HG03039 (cell line): Measurements from ENCODE around the gene PARD3B.

Experiments
- ATAC-seq: cut with Tn5 transposase; IDR thresholded peaks from one replicate; pipeline ENCODE4 v1.9.1; 2021; ENCODE audit warnings: mild to moderate bottlenecking, moderate library complexity; ENCODE audit not compliant: unreplicated experiment

PARD3B gene

GRCh38 chr2:204827701-204828590, 282.7 kb downstream of the PARD3B start:
- ATAC-seq = no peak

DNA sequence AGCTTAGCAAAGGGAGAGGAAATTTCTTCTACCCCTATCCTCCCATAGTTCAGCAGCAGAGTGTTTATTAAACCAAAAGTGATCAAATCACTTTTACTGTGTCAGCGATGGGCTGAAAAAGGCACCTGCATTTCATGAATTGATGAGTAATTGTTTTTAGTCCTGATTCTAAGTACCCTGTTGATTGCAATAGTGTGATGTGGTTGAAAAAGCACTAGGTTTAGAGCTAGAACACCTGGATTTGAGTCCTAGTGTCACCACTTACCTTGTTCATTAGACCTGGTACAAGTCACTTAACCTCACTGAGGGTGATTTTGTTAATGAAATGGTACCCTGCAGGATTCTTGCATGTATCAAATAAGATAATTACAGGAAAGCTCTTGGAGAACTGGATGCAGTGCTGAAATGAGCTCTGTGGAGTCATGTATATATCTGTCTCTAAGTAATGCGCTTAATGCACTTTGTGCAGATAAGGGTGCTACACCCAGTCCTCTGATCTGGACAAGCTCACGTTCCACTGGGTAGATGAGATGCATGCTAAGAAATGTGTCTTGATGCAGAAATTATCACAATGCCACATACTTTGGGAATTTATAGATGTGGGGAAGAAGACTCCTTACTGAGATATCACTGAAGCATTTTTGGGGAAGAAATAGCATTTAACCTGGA, 289.6 kb downstream of the PARD3B start:
- ATAC-seq = no peak

DNA sequence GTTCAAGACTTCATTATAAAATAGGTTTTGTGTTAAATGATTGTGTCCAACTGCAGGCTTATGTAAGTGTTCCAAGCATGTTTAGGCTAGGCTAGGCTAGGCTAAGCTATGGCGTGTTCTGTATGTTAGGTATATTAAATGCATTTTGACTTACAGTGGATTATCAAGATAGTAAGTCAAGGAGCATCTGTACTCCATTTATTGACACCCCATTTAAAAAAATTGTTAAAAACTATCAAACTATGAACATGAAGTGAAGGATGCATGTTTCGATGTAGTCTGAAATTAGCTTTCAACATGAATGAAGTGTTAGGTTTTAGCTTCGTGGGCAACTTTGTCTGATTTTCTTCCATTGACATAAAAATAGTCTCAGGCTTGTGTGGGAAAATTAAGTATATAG, 290.5 kb downstream of the PARD3B start:
- ATAC-seq = no peak

GRCh38 chr2:204840504-204840903, 295.2 kb downstream of the PARD3B start:
- no peak for ATAC-seq

DNA sequence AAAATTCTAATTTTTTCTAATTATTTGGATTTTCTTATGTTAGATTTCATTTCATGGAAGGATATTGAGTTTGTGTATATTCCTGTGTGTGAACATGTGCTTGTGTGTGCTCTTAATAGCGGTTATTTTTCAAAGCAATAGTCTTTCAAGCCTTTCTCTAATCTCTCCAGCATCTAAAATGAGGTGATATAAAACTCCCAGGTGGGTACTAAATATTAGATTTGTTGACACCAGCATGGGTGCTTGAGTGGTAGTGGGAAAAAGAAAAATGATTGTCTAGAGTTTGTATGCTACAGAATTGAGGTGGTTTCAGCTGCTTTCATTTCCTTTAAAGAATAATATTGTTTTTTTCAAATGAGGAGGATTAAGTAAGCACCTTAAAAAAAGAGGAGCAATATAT, 296.8 kb downstream of the PARD3B start:
- ATAC-seq = no peak

DNA sequence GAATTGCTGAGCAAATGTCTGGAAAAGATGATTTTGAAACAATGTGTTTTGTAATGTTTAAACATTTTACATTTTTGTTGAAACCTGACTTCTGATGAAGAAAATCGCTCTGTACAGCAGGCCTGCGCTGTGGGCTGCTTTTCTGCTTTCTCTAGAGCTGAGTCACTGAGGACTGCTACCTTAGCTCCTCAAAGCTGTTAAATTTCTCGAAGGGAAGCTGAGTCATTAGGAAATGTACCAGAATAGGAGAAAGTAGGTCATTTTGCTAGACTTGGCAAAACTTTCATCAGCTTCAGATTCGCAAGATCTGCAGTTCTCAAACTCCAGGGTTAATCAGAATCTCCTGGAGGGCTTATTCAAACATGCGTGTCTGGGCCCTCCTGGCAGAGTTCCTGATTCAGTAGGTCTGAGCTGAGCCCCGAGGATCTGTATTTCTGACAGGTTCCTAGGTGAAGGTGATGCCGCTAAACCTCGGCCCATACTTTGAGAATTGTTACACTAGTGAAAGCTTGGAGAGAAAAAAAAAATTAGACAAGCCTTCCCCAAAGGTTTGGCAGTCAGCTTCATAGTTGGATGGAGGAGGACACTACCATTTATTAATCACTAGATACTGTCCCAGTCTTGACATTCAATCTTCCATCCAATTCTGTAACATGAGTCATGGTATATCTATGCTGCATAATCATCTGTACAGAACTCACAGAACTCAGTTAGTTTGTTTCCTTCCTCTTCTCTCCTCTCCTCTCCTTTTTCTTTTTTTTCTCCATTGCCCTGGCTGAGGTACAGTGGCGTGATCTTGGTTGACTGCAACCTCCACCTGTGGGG, 297.6 kb downstream of the PARD3B start:
- ATAC-seq = no peak

DNA sequence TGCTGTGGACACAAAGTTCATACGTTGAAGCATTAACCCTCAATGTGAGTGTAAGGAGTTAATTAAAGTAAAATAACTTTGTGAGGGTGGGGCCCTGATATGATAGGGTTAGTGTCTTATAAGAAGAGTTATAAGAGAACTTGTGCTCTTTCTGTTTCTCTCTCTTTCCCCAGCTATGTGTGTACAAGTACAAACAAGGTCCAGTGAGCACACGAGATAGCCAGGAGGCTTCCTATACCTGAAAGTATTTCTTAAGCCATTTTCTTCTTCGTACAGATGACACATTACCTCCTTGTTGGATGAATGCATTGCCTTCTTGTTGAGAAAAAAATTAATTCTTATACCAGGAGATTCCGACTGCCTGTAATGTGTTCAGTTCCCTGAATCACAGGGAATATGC, 301.2 kb downstream of the PARD3B start:
- no peak for ATAC-seq

GRCh38 chr2:204849892-204850291, 304.6 kb downstream of the PARD3B start:
- ATAC-seq = no peak

- no peak for ATAC-seq
Measured at GRCh38 chr2:204850581-204850980, 305.3 kb downstream of the PARD3B start.

GRCh38 chr2:204853905-204854304, 308.6 kb downstream of the PARD3B start:
- no peak for ATAC-seq

DNA sequence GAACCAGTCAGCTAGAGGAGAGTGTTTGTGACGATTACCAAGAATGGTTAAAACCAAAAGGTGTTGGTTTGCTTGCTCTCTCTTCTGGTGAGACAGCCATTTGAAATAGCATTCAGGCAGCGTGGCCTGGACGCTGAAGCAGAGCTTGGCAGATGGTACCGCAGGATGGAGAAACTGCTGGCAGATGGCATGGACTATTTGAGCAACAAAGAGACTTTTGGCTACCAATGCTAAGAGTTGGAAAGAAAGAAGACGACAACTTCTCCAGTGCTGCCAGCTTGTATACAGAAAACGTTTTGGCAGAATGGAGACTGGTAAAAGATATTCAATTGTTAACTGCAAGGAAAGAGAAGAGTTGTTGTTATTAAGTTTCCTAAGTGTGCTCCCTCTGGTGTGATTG, 315.0 kb downstream of the PARD3B start:
- ATAC-seq = no peak

GRCh38 chr2:204862809-204863208, 317.5 kb downstream of the PARD3B start:
- no peak for ATAC-seq

- ATAC-seq = no peak
Measured at GRCh38 chr2:204863336-204863735, 318.1 kb downstream of the PARD3B start.

GRCh38 chr2:204869132-204869823, 324.0 kb downstream of the PARD3B start:
- no peak for ATAC-seq

DNA sequence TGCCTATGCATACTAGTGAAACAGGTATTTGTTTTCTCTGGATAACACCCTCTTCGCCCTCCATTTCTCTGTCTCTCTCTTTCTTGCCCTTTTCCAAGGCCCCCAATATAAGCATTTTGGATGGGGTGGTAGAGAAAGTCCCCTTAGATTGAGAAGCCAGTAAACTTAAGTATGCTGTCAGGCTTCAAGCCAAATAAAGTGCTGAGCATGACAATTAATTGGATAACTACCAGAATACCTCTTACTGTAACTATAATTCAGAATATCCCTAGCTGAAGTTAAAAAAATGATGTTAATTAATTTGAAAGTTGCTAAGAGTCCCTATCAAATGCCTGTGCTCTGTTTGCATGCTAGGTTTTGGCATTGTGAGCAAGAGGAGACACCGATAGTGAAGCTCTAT, 324.8 kb downstream of the PARD3B start:
- no peak for ATAC-seq

GRCh38 chr2:204871231-204871953, 326.1 kb downstream of the PARD3B start:
- no peak for ATAC-seq

- no peak for ATAC-seq
Measured at GRCh38 chr2:204876311-204876710, 331.0 kb downstream of the PARD3B start.

GRCh38 chr2:204877691-204878090, 332.4 kb downstream of the PARD3B start:
- ATAC-seq = no peak

- no peak for ATAC-seq
Measured at GRCh38 chr2:204880928-204881327, 335.7 kb downstream of the PARD3B start.

GRCh38 chr2:204881655-204882054, 336.4 kb downstream of the PARD3B start:
- ATAC-seq = no peak
